Thoracic aorta endothelial cell (primary cell): ENCODE results near the gene FRAT2. TPM values are rescaled to one million over a fixed set of nuclear protein-coding genes. Genes with fewer than 3 reads are reported as not detected.

ENCODE experiments used
- small RNA-seq: library from RNA; depleted of rRNA; stranded (forward); fragments of <200 nt; gene quantifications from one replicate; pipeline ENCODE3, GENCODE V24; 2012
- total RNA-seq: library from RNA; depleted of rRNA; stranded (reverse); fragments of >200 nt; gene quantifications from 2 replicates; pipeline ENCODE4 v1.2.3, GENCODE V29; 2012

Gene FRAT2, protein sequence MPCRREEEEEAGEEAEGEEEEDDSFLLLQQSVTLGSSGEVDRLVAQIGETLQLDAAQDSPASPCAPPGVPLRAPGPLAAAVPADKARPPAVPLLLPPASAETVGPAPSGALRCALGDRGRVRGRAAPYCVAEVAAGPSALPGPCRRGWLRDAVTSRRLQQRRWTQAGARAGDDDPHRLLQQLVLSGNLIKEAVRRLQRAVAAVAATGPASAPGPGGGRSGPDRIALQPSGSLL
- total RNA-seq = 10.1 and 10.6 TPM in 2 replicates

DNA sequence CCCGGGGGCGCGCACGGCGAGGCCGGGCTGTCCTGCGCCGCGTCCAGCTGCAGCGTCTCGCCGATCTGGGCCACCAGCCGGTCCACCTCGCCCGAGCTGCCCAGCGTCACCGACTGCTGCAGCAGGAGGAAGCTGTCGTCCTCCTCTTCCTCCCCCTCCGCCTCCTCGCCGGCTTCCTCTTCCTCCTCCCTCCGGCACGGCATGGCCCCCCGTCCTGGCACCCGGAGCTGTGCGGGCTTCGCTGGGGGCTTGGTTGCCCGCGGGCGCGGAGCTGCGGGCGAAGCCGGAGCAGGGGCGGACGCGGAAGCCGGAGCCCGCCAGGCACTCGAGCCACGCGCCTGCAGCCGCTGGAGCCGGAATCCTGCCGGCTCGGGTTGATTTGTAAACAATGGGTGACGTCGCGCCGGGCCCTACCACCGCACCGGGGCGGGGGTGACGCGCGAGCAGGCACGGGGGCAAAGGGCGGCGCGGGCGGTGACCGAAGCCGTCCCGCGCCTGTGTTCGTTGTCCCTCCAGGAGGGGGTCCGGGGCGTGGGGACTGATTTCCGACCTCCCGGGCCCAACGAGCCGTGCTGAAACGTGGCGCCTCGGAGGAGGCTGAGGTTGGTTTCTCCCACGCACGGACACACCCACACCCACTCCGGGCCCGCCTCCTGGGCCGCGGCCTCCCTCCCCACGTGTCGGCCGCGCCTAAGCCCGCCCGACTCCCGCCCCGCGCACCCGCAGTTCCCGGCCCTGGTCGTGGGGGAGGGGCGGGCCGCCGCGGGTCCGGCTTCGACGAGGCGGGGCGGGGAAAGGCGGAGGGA is at the start of gene FRAT2:
TSS of gene FRAT2 (minus strand) at position 360 of the 806 bp plus-strand sequence. CDS start at position 203, 157 bp downstream.

DNA sequence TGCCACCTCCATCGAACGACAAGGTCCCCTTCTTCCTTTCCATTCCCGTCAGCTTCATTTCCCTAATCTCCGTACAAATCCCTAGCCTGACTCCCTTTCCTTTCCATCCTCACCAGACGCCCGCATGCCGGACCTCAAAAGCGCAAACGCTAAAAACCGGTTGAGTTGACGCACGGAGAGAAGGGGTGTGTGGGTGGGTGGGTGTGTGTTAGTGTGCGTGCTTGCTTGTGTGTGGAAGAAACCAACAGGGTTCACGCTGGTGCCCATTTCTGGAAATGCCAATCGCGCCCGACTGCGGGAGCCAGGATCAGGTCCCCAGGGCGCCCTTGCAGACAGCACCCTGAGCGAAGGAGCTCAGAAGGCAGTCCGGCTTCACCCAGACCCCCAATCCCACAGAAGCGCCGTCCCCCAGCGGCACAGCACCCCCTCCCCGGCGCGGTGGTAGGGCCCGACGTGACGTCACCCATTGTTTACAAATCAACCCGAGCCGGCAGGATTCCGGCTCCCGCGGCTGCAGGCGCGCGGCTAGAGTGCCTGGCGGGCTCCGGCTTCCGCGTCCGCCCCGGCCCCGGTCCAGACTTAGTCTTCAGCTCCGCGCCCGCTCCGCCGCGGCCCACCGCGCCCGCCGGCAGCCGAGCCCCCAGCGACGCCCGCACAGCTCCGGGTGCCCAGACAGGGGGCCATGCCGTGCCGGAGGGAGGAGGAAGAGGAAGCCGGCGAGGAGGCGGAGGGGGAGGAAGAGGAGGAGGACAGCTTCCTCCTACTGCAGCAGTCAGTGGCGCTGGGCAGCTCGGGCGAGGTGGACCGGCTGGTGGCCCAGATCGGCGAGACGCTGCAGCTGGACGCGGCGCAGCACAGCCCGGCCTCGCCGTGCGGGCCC is 15.5 kb downstream of the FRAT2 start, which contains the start of gene FRAT1:
TSS of gene FRAT1 (plus strand) at position 500 of the 880 bp plus-strand sequence. CDS start at position 683, 183 bp downstream.

DNA sequence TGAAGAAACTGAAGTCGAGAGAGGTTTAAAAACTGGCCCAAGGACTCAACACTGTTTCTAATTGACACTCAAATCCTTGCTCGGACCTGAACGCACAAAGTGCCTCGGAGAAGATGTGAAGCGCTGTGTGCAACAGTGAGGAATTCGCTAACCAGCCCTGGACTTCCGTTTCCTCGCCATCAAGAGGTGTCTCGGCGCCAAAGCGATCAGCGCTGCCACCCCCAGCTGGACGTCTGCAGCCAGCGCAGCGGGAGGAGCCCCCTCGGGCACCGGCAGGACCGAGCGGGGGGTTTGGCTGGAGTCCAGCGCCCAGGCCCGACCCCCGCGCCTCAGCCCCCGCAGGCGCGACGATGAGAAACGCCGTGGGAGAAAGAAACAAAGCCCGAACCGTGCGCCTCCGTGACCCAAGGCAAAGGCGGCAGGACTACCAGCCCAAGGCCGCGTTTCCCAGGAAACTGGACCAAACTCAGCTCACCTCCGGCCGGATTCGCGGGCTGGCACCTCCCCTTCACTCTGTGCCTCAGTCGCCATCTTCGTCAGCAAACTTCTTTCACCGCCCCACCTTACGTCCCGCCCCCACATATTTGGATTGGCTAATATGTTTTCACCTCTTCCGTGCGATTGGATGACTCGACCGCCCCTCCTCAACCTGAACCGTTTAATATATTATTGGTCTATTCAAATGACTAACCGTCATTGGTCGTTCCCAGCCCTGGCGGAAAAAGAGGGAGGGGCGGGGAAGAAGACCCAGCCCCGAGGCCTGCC is 42.2 kb downstream of the FRAT2 start, which contains the start of gene ARHGAP19:
TSS of gene ARHGAP19 (minus strand) at position 541 of the 765 bp plus-strand sequence. CDS start at position 531, 10 bp downstream.

Small RNA genes within 50 kb of the gene (small RNA-seq; reads per million reads assigned to genes)
- gene RF00017 = not detected

Other genes with a start within 250 kb of the FRAT2 start
- under 0.01 TPM in 1 of 2 replicates, not detected in the other for gene SLIT1, start 148.8 kb downstream of the FRAT2 start, total RNA-seq
- 20.6 and 26.8 TPM in 2 replicates for gene ARHGAP19, start 42.1 kb downstream of the FRAT2 start, total RNA-seq
- 2.1 and 2.5 TPM in 2 replicates for gene FRAT1, start 15.5 kb downstream of the FRAT2 start, total RNA-seq
- 24.0 and 27.1 TPM in 2 replicates for gene RRP12, start 66.6 kb upstream of the FRAT2 start, total RNA-seq
- gene PGAM1, start 91.5 kb upstream of the FRAT2 start, total RNA-seq = 522 and 584 TPM in 2 replicates
- 47.5 and 49.0 TPM in 2 replicates for gene EXOSC1, start 111.3 kb upstream of the FRAT2 start, total RNA-seq
- 46.9 and 60.2 TPM in 2 replicates for gene ZDHHC16, start 111.4 kb upstream of the FRAT2 start, total RNA-seq
- 112 and 125 TPM in 2 replicates for gene MMS19, start 163.7 kb upstream of the FRAT2 start, total RNA-seq
- gene UBTD1, start 164.2 kb upstream of the FRAT2 start, total RNA-seq = 38.1 and 42.4 TPM in 2 replicates
- gene ANKRD2, start 238.1 kb upstream of the FRAT2 start, total RNA-seq = 0.27 and 1.2 TPM in 2 replicates
- gene HOGA1, start 249.7 kb upstream of the FRAT2 start, total RNA-seq = 0.27 and 0.36 TPM in 2 replicates